A673 (cell line): ENCODE data around the gene ADA.

Experiments
- CTCF ChIP-seq: fragments of 300-800, 200-600 bp; sonication (generic); conservative IDR thresholded peaks from 2 replicates; pipeline ENCODE4 v1.5.1; 2017; ENCODE audit warnings: low read depth, mild to moderate bottlenecking, antibody characterized with exemption, low read length, moderate library complexity, mixed read lengths
- EZH2 ChIP-seq: fragments of 200-600 bp; sonication (generic); IDR thresholded peaks from 2 replicates; pipeline ENCODE4 v1.6.1; 2017; ENCODE audit warnings: borderline replicate concordance, low read depth, mild to moderate bottlenecking, mixed read lengths, antibody characterized with exemption, low read length; ENCODE audit not compliant: poor library complexity, severe bottlenecking

DNA sequence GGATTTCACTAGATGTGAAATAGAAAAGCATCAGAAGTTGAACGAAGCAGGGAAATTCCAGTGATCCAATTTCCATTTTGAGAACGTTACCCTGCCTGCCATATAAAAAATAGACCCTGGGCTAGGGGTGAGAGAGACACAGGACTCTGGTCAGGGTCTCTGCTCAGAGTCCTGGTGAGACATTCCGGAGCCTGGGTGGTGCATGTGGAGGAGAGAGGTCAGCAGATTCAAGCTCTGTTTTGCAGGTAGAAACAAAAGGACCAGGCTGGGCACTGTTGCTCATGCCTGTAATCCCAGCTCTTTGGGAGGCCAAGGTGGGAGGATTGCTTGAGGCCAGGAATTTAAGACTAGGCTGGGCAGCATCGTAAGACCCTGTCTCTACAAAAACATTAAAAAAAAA, 51.2 kb downstream of the ADA start:
- TF ChIP-seq CTCF (no peak), EZH2 (no peak)
